ENCODE results near the gene RTP4.

The RTP4 gene

GRCh38 chr3:187334904-187335303 lies 33.3 kb upstream of the RTP4 start:
- Histone ChIP-seq H3F3A (ENCODE audit: low read depth) (no peaks in the 10 kb centered on the region), H4K20me1 (ENCODE audit: insufficient read depth, low read length, poor library complexity, severe bottlenecking) (no peaks in the 10 kb centered on the region), H3K9me2 (replicated peaks; ENCODE audit: low read depth, low read length) (no peaks in the 10 kb centered on the region), H3K9ac (ENCODE audit: low read depth, low read length, poor library complexity, severe bottlenecking) (no peak overlapping the region), H2AFZ (ENCODE audit: low read length) (no peak overlapping the region), H3K27me3 (ENCODE audit: insufficient read depth, low read length, poor library complexity, severe bottlenecking) (no peaks in the 10 kb centered on the region), H3K9me3 (ENCODE audit: insufficient read depth, low read depth, low read length) (no peaks in the 10 kb centered on the region), H3K4me1 (ENCODE audit: insufficient read depth, low read length, poor library complexity, severe bottlenecking) (no peaks in the 10 kb centered on the region), H3K4me2 (ENCODE audit: low read depth, low read length, poor library complexity, severe bottlenecking) (no peak overlapping the region), H3K79me2 (ENCODE audit: insufficient read depth, low read length) (no peaks in the 10 kb centered on the region), H3K36me3 (ENCODE audit: insufficient read depth, low read length) (no peaks in the 10 kb centered on the region), H3K4me3 (ENCODE audit: low read length, poor library complexity, severe bottlenecking) (no peak overlapping the region)
- no peak for TF ChIP-seq CTCF (conservative IDR thresholded peaks at IDR 0.05; ENCODE audit: low read length)
- no peak for TF ChIP-seq EZH2phosphoT487 (IDR thresholded peaks at IDR 0.05; ENCODE audit: borderline replicate concordance)

GRCh38 chr3:187336322-187336721 lies 31.9 kb upstream of the RTP4 start:
- Histone ChIP-seq H3K36me3 (ENCODE audit: insufficient read depth, low read length) (no peaks in the 10 kb centered on the region), H3K9me3 (ENCODE audit: insufficient read depth, low read depth, low read length) (no peaks in the 10 kb centered on the region), H3K4me1 (ENCODE audit: insufficient read depth, low read length, poor library complexity, severe bottlenecking) (no peaks in the 10 kb centered on the region), H3K27me3 (ENCODE audit: insufficient read depth, low read length, poor library complexity, severe bottlenecking) (no peaks in the 10 kb centered on the region), H3K79me2 (ENCODE audit: insufficient read depth, low read length) (no peaks in the 10 kb centered on the region), H3K9me2 (replicated peaks; ENCODE audit: low read depth, low read length) (no peaks in the 10 kb centered on the region), H3K9ac (ENCODE audit: low read depth, low read length, poor library complexity, severe bottlenecking) (no peak overlapping the region), H3K4me3 (ENCODE audit: low read length, poor library complexity, severe bottlenecking) (no peak overlapping the region), H3K4me2 (ENCODE audit: low read depth, low read length, poor library complexity, severe bottlenecking) (no peak overlapping the region), H2AFZ (ENCODE audit: low read length) (no peak overlapping the region), H4K20me1 (ENCODE audit: insufficient read depth, low read length, poor library complexity, severe bottlenecking) (no peaks in the 10 kb centered on the region), H3F3A (ENCODE audit: low read depth) (no peaks in the 10 kb centered on the region)
- TF ChIP-seq EZH2phosphoT487 (IDR thresholded peaks at IDR 0.05; ENCODE audit: borderline replicate concordance) (no peak), CTCF (conservative IDR thresholded peaks at IDR 0.05; ENCODE audit: low read length) (no peak)

GRCh38 chr3:187340578-187340977 lies 27.6 kb upstream of the RTP4 start:
- H3K9ac ChIP-seq (ENCODE audit: low read depth, low read length, poor library complexity, severe bottlenecking): no peak overlapping the region
- no peaks in the 10 kb centered on the region for H3K4me1 ChIP-seq (ENCODE audit: insufficient read depth, low read length, poor library complexity, severe bottlenecking)
- H3K36me3 ChIP-seq (ENCODE audit: insufficient read depth, low read length): no peaks in the 10 kb centered on the region
- no peak overlapping the region for H3K4me3 ChIP-seq (ENCODE audit: low read length, poor library complexity, severe bottlenecking)
- H3K9me3 ChIP-seq (ENCODE audit: insufficient read depth, low read depth, low read length): no peaks in the 10 kb centered on the region
- H3K79me2 ChIP-seq (ENCODE audit: insufficient read depth, low read length): no peaks in the 10 kb centered on the region
- H4K20me1 ChIP-seq (ENCODE audit: insufficient read depth, low read length, poor library complexity, severe bottlenecking): no peaks in the 10 kb centered on the region
- H2AFZ ChIP-seq (ENCODE audit: low read length): no peak overlapping the region
- H3K27me3 ChIP-seq (ENCODE audit: insufficient read depth, low read length, poor library complexity, severe bottlenecking): no peaks in the 10 kb centered on the region
- no peak for TF ChIP-seq EZH2phosphoT487 (IDR thresholded peaks at IDR 0.05; ENCODE audit: borderline replicate concordance)
- TF ChIP-seq CTCF (conservative IDR thresholded peaks at IDR 0.05; ENCODE audit: low read length): no peak
- no peak overlapping the region for H3K4me2 ChIP-seq (ENCODE audit: low read depth, low read length, poor library complexity, severe bottlenecking)
- no peaks in the 10 kb centered on the region for H3F3A ChIP-seq (ENCODE audit: low read depth)
- H3K9me2 ChIP-seq (replicated peaks; ENCODE audit: low read depth, low read length): no peaks in the 10 kb centered on the region
